GM18507 (cell line): Measurements from ENCODE around the gene KIF25.
"Not testable (repeated sequence)": the region's sequence is repeated elsewhere in the genome, so short reads cannot be mapped to it uniquely, and the experiment has no call there.

Source experiments
- DNase-seq: peaks from one replicate; pipeline ENCODE4 v3.0.0; 2011; ENCODE audit warnings: low read depth; ENCODE audit not compliant: insufficient read length; ENCODE audit errors: extremely low spot score
- FAIRE-seq: peaks from 2 replicates; lab custom pipeline; 2011; peaks lifted over from hg19 to GRCh38; lab: Jason Lieb, UNC

The KIF25 gene

GRCh38 chr6:167973148-167973885 is 24.2 kb upstream of the KIF25 start:
- DNase-seq (no peak), FAIRE-seq (no peak)

- FAIRE-seq (no peak), DNase-seq (no peak)
These were observed 22.7 kb upstream of the KIF25 start for GRCh38 chr6:167974640-167975344.

- no peak for FAIRE-seq
These were observed 22.0 kb upstream of the KIF25 start for GRCh38 chr6:167975458-167975857.

GRCh38 chr6:167976116-167976657 is 21.3 kb upstream of the KIF25 start:
- not testable (repeated sequence) for FAIRE-seq, DNase-seq

More at GRCh38 chr6:167975458-167975857, 22.0 kb upstream of the KIF25 start:
- no peak for DNase-seq

- FAIRE-seq (no peak), DNase-seq (no peak)
These were observed 20.8 kb upstream of the KIF25 start for GRCh38 chr6:167976708-167977107.

GRCh38 chr6:167977717-167978467 is 19.6 kb upstream of the KIF25 start:
- no peak for DNase-seq
- no peak for FAIRE-seq

- DNase-seq (no peak), FAIRE-seq (no peak)
These were observed 18.9 kb upstream of the KIF25 start for GRCh38 chr6:167978607-167979006.

- DNase-seq = no peak
- no peak for FAIRE-seq
These were observed 17.9 kb upstream of the KIF25 start for GRCh38 chr6:167979436-167980139.

GRCh38 chr6:167980911-167981580 is 16.4 kb upstream of the KIF25 start:
- FAIRE-seq = no peak
- DNase-seq = no peak

- DNase-seq (no peak), FAIRE-seq (no peak)
These were observed 15.5 kb upstream of the KIF25 start for GRCh38 chr6:167981916-167982462.

- no peak for FAIRE-seq
- DNase-seq = no peak
These were observed 13.2 kb upstream of the KIF25 start for GRCh38 chr6:167984144-167984719.

- no peak for DNase-seq
- no peak for FAIRE-seq
These were observed 12.4 kb upstream of the KIF25 start for GRCh38 chr6:167984876-167985604.

GRCh38 chr6:167985911-167986595 is 11.4 kb upstream of the KIF25 start:
- no peak for FAIRE-seq
- no peak for DNase-seq

GRCh38 chr6:167987396-167988153 is 9.9 kb upstream of the KIF25 start:
- no peak for DNase-seq
- FAIRE-seq = no peak

- DNase-seq (no peak), FAIRE-seq (no peak)
These were observed 9.3 kb upstream of the KIF25 start for GRCh38 chr6:167988154-167988495.

- FAIRE-seq (no peak), DNase-seq (no peak)
These were observed 8.3 kb upstream of the KIF25 start for GRCh38 chr6:167988945-167989841.
